Cardiac muscle cell (in vitro differentiated cells and primary cell): ENCODE data around the gene OBSCN. TPM values are rescaled to one million over a fixed set of nuclear protein-coding genes. Genes with fewer than 3 reads are reported as not detected.

ENCODE experiments used
- DNase-seq, 2 donors: peaks; one replicate each; pipeline versions ENCODE4 v3.0.0 to v3.0.0-alpha.2; 2010 to 2017; ENCODE audit warnings: low read depth in 1 of 2, low spot score in 1 of 2
- H3K27ac ChIP-seq: fragments of 200-600 bp; sonication (generic); 2 replicates; pipeline ENCODE4 v1.5.1; 2016
- H3K27me3 ChIP-seq: fragments of 200-600 bp; sonication (generic); 2 replicates; pipeline ENCODE4 v1.6.0; 2016; ENCODE audit warnings: control low read depth
- H3K36me3 ChIP-seq: fragments of 200-600 bp; sonication (generic); 2 replicates; pipeline ENCODE4 v1.5.1; 2016; ENCODE audit warnings: control low read depth
- H3K4me1 ChIP-seq: fragments of 200-600 bp; sonication (generic); 2 replicates; pipeline ENCODE4 v1.8.1; 2017; ENCODE audit warnings: low read depth, mild to moderate bottlenecking, mixed run types
- H3K4me3 ChIP-seq: fragments of 200-600 bp; sonication (generic); 2 replicates; pipeline ENCODE4 v1.5.1; 2016; ENCODE audit warnings: mild to moderate bottlenecking
- H3K9me3 ChIP-seq: fragments of 200-600 bp; sonication (generic); 2 replicates; pipeline ENCODE4 v1.5.1; 2017; ENCODE audit warnings: low read depth, mild to moderate bottlenecking, control low read depth
- CTCF ChIP-seq: IDR thresholded peaks from 2 replicates; pipeline ENCODE4 v1.5.1; 2012; ENCODE audit warnings: low read depth, mild to moderate bottlenecking, low read length
- polyA plus RNA-seq: library from polyadenylated mRNA; unstranded; fragments of >200 nt; fragmentation: Nextera tagmentation; extraction: Ambion mirVana; gene quantifications from 2 replicates; pipeline ENCODE4 v1.2.1, GENCODE V29; 2016
- total RNA-seq: library from RNA; depleted of rRNA; stranded (reverse); fragments of >200 nt; gene quantifications from 2 replicates; pipeline ENCODE4 v1.2.3, GENCODE V29; 2016

The OBSCN gene
- total and polyA plus RNA-seq, 2 experiments from 2014 or later: 87.1 to 390 TPM

- no peaks in the 10 kb centered on the region for H3K9me3 ChIP-seq
- H3K36me3 ChIP-seq: peaks cover 88% of the 10 kb centered on the region
These were observed 92.1 kb downstream of the OBSCN start for GRCh38 chr1:228299901-228300300.

GRCh38 chr1:228302086-228302485 lies 94.2 kb downstream of the OBSCN start:
- H3K36me3 ChIP-seq: peaks cover 74% of the 10 kb centered on the region
- no peaks in the 10 kb centered on the region for H3K27me3 ChIP-seq
- no peak for DNase-seq
- H3K4me1 ChIP-seq: no peaks in the 10 kb centered on the region
- no peak overlapping the region for H3K27ac ChIP-seq
- H3K4me3 ChIP-seq: no peak overlapping the region
- no peak for TF ChIP-seq CTCF
- H3K9me3 ChIP-seq: no peaks in the 10 kb centered on the region

More at GRCh38 chr1:228299901-228300300, 92.1 kb downstream of the OBSCN start:
- TF ChIP-seq CTCF: no peak
- H3K27me3 ChIP-seq: no peaks in the 10 kb centered on the region
- H3K4me1 ChIP-seq: no peaks in the 10 kb centered on the region
- no peak for DNase-seq
- no peak overlapping the region for H3K4me3 ChIP-seq
- H3K27ac ChIP-seq: no peak overlapping the region

DNA sequence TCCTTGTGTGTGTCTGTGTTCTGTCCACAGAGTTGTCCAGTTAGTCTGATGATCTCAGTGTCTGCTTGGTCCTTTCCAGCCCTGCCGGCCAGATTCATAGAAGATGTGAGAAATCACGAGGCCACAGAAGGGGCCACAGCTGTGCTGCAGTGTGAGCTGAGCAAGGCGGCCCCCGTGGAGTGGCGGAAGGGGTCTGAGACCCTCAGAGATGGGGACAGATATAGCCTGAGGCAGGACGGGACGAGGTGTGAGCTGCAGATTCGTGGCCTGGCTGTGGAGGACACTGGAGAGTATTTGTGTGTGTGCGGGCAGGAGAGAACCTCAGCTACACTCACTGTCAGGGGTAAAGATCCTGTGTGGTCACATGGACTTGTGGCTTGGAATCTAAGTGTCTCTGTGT lies 95.8 kb downstream of the OBSCN start:
- no peaks in the 10 kb centered on the region for H3K4me1 ChIP-seq
- H3K27me3 ChIP-seq: no peaks in the 10 kb centered on the region
- H3K27ac ChIP-seq: no peak overlapping the region
- peaks cover 63% of the 10 kb centered on the region for H3K36me3 ChIP-seq
- no peaks in the 10 kb centered on the region for H3K9me3 ChIP-seq
- DNase-seq: no peak
- H3K4me3 ChIP-seq: no peak overlapping the region
- no peak for TF ChIP-seq CTCF

DNA sequence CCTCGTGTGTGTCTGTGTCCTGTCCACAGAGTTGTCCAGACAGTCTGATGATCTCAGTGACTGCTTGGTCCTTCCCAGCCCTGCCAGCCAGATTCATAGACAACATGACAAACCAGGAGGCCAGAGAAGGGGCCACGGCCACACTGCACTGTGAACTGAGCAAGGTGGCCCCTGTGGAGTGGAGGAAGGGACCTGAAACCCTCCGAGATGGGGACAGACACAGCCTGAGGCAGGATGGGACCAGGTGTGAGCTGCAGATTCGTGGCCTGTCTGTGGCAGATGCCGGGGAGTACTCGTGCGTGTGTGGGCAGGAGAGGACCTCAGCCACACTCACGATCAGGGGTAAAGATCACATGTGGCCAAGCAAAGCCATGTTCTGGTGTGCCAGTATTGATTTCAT lies 96.4 kb downstream of the OBSCN start:
- Histone ChIP-seq H3K4me3 (no peak overlapping the region), H3K4me1 (no peaks in the 10 kb centered on the region), H3K9me3 (no peaks in the 10 kb centered on the region), H3K36me3 (peaks cover 60% of the 10 kb centered on the region), H3K27me3 (no peaks in the 10 kb centered on the region), H3K27ac (no peak overlapping the region)
- no peak for DNase-seq
- TF ChIP-seq CTCF: no peak

- Histone ChIP-seq H3K4me1 (no peaks in the 10 kb centered on the region), H3K27ac (peak overlapping the region; percentile 51), H3K36me3 (peaks cover 58% of the 10 kb centered on the region), H3K27me3 (no peaks in the 10 kb centered on the region), H3K9me3 (no peaks in the 10 kb centered on the region), H3K4me3 (no peak overlapping the region)
- DNase-seq: no peak
- TF ChIP-seq CTCF: no peak
These were observed 97.0 kb downstream of the OBSCN start for GRCh38 chr1:228304766-228305395.
